Peyer's patch (tissue), 4 donors: Measurements from ENCODE around the gene CECR2.

Source experiments
- CTCF ChIP-seq, 6 experiments: fragments of 450-650 bp in 4 of 6; fragments of 200-600 bp in 2 of 6; sonication (generic) in 1 of 6; IDR thresholded peaks; one replicate each; pipeline ENCODE4 v1.5.1; 2017 to 2019; ENCODE audit warnings: antibody characterized with exemption in 6 of 6, mild to moderate bottlenecking in 3 of 6, moderate library complexity in 1 of 6
- POLR2A ChIP-seq, 2 donors: fragments of 450-650 bp; IDR thresholded peaks; one replicate each; pipeline ENCODE4 v1.5.1; 2017; ENCODE audit warnings: antibody characterized with exemption in 2 of 2, mild to moderate bottlenecking in 2 of 2, moderate library complexity in 2 of 2

- no peak for TF ChIP-seq CTCF (IDR thresholded peaks at IDR 0.05)
- TF ChIP-seq POLR2A (IDR thresholded peaks at IDR 0.05) = no peak
These were observed 201.8 kb downstream of the CECR2 start for GRCh38 chr22:17570851-17571631.
